ENCODE data around the gene HIRIP3. TPM values are rescaled to one million over a fixed set of nuclear protein-coding genes. Genes with fewer than 3 reads are reported as not detected.
"Not testable (repeated sequence)": the region's sequence is repeated elsewhere in the genome, so short reads cannot be mapped to it uniquely, and the experiment has no call there.

The HIRIP3 gene, protein sequence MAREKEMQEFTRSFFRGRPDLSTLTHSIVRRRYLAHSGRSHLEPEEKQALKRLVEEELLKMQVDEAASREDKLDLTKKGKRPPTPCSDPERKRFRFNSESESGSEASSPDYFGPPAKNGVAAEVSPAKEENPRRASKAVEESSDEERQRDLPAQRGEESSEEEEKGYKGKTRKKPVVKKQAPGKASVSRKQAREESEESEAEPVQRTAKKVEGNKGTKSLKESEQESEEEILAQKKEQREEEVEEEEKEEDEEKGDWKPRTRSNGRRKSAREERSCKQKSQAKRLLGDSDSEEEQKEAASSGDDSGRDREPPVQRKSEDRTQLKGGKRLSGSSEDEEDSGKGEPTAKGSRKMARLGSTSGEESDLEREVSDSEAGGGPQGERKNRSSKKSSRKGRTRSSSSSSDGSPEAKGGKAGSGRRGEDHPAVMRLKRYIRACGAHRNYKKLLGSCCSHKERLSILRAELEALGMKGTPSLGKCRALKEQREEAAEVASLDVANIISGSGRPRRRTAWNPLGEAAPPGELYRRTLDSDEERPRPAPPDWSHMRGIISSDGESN
- 7.1 TPM for total RNA-seq

DNA sequence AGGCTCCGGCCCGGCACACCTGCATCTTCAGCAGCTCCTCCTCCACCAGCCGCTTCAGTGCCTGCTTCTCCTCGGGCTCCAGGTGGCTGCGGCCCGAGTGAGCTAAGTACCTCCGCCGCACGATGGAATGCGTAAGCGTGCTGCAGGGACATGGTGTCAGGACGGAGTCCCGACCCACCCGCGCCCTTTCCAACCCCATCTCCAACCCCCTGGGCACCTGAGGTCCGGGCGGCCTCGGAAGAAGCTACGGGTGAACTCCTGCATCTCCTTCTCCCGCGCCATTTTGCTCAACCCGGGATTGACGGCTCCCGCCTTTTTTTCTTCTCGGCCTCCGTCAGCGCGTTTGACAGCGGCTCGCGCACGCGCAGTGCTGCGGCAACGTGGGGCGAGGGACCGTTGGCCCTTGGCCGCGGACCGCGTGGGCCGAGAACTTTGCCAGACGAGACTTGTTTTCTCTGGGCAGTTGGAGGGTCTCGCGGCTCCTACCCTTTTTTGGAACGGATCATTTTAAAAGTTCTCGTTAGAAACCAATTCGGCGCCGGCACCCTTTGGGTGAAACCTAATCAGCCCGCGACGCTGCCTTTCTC, at the start of gene HIRIP3:
Gene HIRIP3 (minus strand): TSS at position 294 of the 587 bp plus-strand sequence. CDS start 12 bp downstream, at position 282.
- ATAC-seq, result peak; percentile 62

DNA sequence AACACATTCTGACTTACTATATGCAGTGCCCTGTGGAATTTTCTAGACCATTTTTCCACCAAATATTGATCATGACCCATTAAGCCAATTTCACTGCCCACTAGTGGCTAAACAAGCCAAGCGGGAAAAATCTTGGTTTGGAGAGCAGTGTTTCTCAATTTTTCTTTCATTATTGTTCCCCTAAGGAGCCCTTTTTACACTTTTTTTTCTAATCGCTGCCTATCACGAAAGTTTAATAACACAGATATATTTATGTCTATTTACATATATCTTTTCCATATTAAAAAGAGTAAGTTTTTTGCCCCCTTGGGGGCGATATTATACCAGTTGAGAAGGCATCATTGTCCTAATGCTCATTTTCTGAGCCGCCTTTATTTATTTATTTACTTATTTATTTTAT, 46.4 kb upstream of the HIRIP3 start:
- ATAC-seq, result no peak

DNA sequence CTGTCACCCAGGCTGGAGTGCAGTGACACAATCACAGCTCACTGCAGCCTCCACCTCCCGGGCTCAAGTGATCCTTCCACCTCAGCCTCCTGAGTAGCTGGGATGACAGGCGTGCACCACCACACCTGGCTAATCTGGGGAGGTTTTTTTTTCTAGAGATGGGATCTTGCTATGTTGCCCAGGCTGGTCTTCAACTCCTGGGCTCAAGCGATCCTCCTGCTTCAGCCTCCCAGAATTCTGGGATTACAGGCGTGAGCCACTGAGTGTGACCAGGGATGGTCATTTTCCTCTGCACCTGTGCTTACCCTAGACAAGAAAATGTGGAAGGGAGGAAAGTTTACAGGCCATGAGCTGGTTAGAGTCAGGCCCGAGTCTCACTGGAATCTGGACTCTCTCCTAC, 45.3 kb upstream of the HIRIP3 start:
- ATAC-seq, result not testable (repeated sequence)

DNA sequence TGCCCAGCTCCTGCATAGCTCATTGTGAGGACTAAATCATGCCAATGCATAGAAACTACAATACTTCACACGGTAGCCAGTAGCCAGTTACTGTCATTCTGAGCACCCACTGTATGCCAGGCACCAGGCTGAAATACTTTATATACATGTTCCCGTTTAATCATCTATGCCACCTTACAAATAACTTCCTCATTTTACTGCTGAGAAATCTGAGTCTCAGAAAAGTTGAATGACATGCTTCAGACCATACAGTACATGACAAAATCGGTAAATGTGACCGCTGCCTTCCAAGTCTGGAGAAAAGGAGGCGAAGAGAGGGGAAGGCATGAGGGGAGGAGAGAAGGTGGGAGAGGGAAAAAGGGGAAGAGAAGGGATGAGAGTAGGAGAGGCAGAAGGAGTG, 44.8 kb upstream of the HIRIP3 start:
- no peak for ATAC-seq

DNA sequence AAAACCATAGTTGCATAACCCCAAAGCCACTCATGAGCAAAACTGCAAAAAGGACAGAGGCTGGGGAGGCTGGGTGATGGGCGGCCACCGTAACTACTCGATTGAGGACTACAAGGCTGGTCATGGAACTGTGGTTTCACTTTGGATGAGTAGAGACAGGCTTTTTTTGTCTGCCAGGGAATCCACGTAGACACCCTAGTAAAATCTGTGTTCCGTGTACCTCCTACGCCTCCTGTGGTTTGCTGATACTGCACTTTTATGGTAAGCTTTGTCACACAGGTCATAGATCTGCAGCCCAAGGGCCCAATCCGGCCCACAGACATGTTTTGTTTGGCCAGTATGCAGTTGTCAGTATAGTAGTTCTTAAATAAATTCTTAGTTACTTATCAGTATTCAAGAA, 37.9 kb upstream of the HIRIP3 start:
- ATAC-seq, result no peak

DNA sequence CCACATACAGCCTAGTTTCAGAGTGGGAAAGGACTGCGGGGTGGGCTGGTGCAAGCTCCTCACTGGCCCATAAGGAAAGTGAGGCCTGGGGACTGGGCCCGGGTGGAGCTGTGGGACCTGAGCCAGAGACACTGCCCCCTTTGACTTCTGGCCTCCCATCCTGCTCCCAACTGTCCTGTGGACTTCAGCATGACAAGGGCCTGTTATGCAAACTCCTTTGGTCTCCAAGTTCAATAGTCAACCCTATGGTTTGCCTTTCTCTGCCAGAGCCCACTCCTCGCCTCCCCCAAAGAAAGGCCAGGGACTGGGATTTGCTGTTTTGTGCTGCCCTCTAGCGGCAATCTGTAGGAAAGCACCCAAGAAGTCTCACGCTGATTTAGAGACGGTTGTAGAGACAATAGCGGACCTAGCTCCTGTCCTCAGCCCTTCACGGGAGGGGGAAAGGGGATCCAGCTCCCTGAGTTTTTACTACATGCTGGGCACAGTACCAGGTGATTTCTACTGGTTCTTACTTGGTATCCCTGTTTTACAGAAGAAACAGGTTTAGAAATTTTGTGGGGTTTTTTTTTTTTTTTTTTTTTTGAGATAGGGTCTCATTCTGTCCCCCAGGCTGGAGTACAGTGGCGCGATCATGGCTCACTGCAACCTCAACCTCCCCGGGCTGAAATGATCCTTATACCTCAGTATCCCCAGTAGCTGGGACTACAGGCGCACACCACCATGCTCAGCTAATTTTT, 36.8 kb upstream of the HIRIP3 start:
- peak; percentile 27 for ATAC-seq

DNA sequence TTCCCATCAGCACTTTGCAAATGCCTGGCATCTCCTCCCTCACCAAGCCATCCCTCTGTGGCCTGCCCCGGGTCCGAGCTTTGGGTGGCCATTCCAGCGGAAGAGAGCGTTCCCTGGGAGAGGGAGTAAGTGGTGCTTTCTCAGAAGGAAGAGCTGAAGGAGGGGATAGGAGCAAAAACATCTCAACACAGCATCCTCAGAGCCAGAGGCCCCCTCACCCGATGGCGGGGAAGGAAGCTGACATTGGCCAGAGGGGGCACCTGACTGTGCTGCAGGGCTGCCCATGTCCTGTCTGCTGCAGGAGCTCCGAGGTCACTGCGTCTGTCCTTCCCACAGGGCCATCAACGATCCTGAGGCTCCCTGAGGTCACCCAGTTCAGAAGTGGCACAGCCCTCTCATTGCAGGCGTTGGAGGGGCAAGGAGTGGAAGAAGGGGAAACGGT, 36.1 kb upstream of the HIRIP3 start:
- no peak for ATAC-seq

DNA sequence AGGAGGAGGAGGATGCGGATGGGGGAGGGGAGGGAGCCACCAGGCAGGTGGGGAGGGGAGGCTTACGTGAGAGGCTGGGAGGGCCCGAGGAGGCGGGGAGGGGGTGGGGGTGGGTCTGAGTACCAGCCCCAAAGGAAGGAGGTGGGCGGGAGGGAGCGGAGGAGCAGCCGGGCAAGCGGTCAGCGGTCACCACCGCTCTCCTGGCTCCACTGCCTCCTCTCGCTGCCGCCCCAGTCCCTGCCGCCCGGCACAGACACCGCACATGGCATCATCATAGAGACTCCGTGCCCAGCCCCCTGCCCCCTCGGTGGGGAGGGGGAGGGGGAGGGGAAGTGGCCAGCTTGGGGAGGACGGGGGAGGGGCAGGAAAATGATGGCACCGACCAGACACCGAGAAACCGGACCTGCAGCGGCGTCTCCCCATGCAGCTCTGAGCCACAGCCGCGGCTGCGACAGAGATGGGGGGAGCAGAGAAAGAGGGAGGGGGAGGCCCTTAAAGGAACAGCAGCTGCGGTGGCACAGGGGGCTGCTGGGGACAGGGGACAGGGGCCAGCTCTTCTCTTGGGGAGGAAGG, 35.5 kb upstream of the HIRIP3 start, which contains the start of gene TLCD3B:
Gene TLCD3B (minus strand): TSS at position 431 of the 573 bp plus-strand sequence. CDS start 744 bp downstream, outside the sequence.
- no peak for ATAC-seq

DNA sequence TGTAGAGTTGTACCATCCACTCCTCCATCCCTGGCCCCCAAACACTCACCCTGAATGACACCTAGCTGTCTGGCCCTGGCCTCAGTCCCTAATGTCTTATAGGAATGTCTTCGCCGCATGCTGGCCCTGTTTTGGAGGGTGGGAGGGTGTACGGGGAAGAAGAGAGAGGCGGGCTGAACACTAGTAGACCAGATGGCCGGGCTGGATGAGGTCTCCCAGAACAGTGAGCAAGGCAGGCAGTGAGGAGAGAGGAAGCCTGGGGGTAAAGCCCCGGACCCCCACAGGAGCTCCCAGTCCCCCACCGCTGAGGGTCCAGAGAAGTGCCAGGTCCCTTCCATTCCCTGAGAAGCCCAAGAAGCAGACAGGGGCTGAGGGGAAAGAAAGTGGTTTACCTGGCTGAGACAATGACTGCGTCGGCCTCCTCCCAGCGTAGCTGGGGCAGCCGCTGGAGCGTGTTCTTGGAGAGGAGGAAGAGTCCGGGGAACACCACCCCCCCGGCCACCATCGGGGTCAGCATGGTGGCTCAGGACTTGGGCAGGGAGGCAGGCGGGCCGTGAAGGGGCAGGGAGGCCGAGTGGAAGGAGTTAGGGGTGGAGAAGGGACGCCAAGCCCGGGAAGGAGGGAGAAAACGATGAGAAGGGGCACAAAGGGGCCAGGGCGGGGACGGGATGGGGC, 34.7 kb upstream of the HIRIP3 start:
- ATAC-seq, result no peak

DNA sequence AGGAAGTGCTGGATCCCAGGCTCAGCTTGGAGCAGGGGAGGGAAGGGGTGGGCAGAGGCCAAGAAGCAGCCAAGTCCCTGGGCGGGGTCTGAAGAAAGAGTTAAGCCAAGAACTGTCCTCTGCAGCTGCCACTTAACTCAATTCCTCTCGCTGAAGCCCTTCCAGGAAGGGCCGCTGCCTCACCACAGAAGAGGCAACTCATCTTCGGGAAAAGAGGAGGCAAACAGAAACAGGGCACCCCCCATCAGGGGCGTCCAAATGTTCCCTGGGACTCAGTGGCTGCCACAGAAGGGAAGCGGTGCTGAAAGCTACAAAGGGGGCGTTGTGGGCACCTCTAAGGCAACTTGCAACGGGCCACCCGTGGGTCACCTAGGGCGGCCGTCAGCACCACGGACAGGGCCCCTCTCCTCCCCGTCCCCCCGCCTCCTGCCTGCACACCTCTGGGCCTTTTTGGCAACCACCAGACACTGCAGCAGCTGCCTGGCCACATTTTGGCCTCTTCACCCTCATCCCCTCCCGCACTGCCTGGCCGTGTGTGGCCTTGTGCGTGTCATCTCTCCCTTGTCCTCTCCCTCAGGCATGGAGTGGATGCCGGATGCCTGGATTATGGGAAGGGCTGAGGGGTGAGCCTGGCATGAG, 33.1 kb upstream of the HIRIP3 start:
- ATAC-seq, result no peak

DNA sequence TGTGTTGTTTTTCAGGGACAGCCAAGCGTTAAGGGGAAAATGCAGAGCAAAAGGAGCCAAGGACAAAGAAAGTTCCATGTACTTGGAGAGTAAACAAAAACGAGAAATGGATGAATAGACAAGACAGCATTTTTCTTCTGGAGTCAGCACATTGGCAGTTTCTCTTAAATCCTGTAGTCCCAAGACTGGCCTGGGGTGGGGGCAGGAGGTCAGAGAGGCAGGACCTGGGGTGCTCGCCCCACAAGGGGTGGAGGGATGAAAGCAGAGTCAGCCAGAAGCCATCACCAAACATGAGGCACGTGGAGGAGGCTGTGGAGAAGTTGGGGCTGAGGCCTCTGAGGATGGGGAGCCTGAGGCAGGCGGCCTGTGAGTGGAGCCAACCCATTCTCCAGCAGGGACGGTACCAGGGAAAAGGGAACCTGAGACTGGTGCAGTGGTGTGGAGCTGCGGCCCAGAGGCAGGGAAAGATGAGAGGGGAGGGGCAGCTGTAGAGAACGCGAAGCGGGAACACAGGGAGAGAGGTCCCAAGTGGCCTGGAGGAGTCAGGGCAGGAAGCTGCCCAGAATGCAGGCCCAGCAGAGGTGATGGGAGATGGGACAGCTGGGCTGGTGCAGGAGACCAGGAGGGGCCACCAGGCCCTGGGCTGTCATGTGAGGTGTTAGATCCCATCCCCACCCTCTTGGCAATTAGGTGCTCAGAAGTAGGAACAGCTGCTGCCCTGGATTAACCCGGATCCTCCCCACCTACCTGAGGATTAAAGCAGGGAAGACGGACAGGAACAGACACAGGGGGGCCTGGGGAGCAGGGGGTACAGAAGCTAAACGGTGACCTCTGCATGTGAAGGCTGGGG, 32.4 kb upstream of the HIRIP3 start:
- no peak for ATAC-seq

DNA sequence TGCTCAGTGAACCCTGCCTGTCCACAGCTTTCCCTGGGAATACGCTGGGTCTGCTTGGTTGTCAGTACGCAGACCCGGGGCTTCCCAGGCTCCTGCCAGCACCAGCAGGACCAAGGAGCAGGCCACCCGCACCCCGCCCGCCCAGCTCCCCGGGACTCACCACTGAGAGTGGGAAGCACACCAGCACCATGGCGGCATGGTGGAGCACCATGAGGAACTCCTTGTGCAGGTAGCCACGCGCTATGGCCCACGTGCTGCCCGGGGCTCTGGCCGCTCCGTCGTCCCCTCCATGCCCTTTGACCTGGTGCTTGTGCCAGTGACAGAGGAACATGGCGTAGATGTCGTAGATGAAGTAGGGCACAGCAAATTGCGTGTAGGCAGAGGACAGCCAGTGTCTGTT, 31.0 kb upstream of the HIRIP3 start:
- ATAC-seq, result no peak

DNA sequence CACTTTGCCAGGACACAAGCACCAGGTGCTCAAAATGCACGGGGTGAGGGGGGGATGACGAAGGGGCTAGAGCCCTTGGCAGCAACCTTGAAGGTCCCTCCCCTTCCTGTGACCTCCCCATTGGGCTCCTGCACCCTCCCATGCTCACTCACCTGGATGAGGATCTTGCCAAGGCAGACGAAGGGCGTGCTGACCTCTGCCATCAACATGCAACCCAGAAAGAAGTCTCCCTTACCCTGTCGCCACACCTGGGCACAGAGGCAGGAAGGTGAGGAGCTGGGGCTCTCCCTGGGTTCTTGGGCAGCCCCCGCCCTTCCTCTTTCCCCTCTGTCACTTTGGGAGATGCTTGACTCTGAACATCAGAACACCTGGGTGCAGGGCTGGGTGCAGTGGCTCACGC, 30.2 kb upstream of the HIRIP3 start:
- ATAC-seq, result no peak

DNA sequence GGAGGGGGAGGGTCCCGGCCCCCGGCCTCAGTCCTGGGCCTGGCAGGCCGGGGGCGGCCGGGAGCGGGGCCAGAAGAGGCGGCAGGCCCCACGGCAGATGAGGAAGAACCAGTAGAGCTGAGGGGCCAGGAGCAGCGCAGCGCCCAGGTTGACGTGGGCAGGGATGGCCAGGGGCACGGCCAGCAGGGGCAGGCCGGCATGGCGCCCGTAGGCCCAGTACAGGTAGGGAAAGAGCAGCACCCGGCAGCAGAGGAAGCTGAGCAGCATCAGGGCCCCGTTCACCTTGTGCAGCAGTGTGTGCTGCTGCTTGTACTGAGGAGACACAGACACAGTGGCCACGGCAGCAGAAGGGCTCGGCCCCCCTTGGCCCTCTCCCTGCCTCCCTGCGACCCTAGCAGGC, 29.7 kb upstream of the HIRIP3 start:
- ATAC-seq, result no peak

DNA sequence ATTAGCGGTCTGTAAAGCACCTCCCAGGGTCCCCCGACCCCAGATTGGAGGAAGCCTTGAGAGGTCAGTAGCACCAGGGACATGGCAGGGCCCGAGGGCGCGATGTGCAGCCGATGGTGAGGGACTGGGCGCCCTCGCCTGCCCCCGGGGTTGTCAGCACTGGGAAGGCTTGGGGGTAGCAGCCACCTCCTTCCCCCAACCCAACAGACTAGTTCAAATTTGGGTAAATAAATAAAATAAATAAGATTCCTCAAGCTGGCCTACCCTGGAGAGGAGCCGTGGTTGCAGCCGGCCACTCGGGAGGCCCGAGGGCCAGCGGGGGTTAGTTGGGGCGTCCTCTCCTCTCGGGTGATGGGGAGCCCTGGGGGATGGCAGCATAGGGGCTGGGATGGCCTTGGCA, 29.0 kb upstream of the HIRIP3 start:
- ATAC-seq, result no peak

DNA sequence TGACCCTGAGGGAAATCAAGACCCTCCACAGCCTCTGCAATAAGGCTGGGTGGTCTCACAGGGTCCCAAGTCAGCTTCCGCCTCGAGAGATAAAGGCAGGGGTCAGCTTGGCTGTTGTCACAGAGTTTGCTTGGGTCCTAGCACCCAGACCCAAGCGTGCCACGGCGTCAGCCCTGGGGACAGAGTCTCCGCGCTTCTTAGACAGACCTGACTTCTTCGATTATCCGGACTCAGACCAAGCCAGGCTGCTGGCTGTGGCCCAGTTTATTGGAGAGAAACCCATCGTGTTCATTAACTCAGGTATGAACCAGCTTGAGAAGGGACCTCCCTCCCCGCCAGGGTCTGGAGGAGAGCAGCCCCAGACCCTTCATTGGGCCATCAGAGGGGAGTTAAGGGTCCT, 28.2 kb upstream of the HIRIP3 start:
- ATAC-seq, result no peak

DNA sequence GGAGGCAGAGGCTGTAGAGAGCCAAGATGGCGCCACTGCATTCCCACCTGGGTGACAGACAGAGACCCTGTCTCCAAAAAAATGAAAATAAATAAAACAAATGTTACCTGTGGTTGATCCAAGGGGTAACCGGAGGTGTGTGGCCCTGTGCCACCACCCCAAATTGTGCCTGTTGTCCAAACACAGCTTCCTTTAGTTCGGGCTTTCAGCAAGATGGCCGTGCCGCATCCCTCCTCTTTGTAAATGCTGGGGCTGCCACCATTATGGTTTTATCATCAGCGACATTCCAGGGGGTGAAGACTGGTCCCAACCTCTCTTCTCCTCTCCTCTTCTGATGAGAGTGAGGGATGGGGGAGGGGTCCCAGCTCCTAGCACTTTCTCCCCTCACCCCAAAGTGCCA, 27.5 kb upstream of the HIRIP3 start, which contains the start of gene C16orf92:
Gene C16orf92 (plus strand): TSS at position 312 of the 400 bp plus-strand sequence. CDS start 143 bp downstream, outside the sequence.
- no peak for ATAC-seq

DNA sequence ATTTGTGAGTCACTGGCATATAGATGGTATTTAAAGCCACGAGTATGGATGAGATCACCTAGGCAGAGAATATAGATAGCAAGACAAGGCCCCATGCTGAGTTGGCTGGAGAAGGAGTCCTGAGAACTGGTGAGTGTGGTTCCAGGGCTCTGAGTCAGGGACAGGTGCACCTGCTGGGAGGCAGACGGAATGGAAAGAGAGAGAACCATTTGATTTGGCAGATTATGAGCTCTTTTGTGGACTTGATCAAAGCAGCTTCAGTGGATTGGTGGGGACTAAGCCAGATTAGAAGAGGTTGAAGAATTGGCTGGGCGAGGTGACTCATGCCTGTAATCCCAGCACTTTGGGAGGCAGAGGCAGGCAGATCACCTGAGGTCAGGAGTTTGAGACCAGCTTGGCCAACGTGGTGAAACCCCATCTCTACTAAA, 23.3 kb upstream of the HIRIP3 start:
- ATAC-seq, result peak; percentile 12

DNA sequence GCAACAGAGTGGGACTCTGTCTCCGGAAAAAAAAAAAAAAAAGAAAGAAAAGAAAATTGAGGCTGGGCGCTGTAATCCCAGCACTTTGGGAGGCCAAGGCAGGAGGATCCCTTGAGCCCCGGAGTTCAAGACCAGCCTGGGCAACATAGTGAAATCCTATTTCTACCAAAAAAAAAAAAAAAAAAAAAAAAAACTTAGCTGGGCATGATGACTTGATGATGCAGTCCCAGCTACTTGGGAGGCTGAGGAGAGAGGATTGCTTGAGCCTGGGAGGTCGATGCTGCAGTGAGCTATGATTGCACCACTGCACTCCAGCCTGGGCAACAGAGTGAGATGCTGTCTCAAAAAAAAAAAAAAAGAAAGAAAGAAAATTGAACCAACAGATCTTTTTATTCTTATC, 22.5 kb upstream of the HIRIP3 start:
- not testable (repeated sequence) for ATAC-seq

DNA sequence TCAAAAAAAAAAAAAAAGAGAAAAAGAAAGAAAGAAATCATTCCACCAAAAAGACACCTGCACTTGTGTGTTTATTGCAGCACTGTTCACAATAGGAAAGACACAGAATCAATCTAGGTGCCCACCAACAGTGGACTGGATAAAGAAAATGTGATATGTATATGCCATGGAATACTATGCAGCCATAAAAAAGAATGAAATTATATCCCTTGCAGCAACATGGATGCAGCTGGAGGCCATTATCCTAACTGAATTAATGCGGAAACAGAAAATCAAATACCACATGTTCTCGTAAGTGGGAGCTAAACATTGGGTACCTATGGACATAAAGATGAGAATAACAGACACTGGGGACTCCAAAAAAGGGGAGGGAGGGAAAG, 21.9 kb upstream of the HIRIP3 start:
- no peak for ATAC-seq

Data from esophagus mucosa (tissue), 1 donor.